Epithelial cell of proximal tubule (primary cell): ENCODE measurements around the gene RGS6. TPM values are rescaled to one million over a fixed set of nuclear protein-coding genes. Genes with fewer than 3 reads are reported as not detected.

ENCODE experiments used
- DNase-seq: peaks from one replicate; pipeline ENCODE4 v3.0.0-alpha.2; 2011; ENCODE audit warnings: low read depth
- H3K4me3 ChIP-seq: 2 replicates; pipeline ENCODE4 v1.5.1; 2011; ENCODE audit warnings: low read depth, mild to moderate bottlenecking, low read length
- total RNA-seq: library from RNA; depleted of rRNA; stranded (reverse); fragments of >200 nt; gene quantifications from 2 replicates; pipeline ENCODE4 v1.2.3, GENCODE V29; 2015
- TF ChIP-seq, protein P1 (sequence below): conservative IDR thresholded peaks from 2 replicates; pipeline ENCODE4 v1.5.1; 2012; ENCODE audit warnings: low read depth, mild to moderate bottlenecking, low read length

Gene RGS6
- total RNA-seq, 1 donor from 2014 or later, result not detected

DNA sequence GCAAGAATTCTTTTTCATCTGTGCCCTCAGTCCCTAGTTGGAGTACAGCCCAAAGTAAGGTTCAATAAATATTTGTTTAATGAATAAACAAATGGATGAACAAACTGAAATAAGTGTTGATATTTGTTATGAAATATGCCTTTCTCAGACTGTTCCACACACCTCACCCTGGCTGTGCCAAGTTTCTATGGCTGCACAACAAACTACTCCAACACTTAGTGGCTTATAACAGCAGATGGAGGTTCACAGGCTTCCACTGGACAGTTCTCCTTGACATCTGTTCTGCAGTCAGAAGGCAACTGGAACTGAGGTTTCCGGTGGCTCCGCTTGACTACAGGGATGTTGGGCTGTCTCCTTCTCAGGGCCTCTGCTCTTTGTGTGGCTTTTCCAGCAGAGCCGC, 197.1 kb downstream of the RGS6 start:
- TF ChIP-seq, protein P1, sequence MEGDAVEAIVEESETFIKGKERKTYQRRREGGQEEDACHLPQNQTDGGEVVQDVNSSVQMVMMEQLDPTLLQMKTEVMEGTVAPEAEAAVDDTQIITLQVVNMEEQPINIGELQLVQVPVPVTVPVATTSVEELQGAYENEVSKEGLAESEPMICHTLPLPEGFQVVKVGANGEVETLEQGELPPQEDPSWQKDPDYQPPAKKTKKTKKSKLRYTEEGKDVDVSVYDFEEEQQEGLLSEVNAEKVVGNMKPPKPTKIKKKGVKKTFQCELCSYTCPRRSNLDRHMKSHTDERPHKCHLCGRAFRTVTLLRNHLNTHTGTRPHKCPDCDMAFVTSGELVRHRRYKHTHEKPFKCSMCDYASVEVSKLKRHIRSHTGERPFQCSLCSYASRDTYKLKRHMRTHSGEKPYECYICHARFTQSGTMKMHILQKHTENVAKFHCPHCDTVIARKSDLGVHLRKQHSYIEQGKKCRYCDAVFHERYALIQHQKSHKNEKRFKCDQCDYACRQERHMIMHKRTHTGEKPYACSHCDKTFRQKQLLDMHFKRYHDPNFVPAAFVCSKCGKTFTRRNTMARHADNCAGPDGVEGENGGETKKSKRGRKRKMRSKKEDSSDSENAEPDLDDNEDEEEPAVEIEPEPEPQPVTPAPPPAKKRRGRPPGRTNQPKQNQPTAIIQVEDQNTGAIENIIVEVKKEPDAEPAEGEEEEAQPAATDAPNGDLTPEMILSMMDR, result no peak
- no peak overlapping the region for H3K4me3 ChIP-seq
- DNase-seq, result no peak

DNA sequence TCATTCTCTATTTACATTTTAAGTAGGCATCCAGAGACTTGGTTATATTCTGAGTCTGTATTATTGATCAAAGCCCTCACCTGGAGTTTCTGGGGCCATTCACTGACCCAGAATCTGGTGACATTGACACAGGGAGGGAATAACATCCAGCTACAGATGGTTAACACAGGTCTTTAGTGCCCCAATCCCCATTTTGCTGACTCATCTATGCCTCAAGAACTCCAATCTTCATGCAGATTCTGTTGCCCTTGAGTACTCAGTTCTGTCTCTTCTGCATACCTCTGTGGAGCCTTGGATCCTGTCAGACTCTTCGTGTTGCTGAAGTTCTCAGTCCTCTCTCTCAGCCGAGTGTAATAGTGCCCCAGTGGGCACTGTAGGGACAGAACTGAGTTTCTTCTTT, 208.9 kb downstream of the RGS6 start:
- no peak for DNase-seq
- no peak overlapping the region for H3K4me3 ChIP-seq
- TF ChIP-seq, protein P1, result no peak

DNA sequence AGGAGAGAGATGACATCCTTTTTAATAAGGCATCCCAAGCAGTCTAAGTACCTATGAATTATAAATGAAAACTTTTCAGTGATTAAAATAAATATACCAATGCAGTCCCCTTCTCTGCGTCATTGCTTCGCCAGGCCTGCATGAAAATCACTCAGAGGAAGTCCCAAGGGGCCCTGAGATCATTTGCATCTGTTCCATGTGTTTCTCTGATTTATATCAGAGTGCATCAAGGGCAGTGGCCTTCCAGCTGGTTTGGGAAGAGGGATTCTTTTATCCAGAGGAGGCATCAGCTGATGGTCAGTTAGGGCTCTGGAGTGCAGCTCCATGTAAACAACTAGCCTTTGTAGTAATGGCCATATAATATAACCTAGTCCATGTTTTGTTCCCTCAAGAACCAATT, 210.1 kb downstream of the RGS6 start:
- H3K4me3 ChIP-seq, result no peak overlapping the region
- no peak for DNase-seq
- TF ChIP-seq, protein P1, result no peak

DNA sequence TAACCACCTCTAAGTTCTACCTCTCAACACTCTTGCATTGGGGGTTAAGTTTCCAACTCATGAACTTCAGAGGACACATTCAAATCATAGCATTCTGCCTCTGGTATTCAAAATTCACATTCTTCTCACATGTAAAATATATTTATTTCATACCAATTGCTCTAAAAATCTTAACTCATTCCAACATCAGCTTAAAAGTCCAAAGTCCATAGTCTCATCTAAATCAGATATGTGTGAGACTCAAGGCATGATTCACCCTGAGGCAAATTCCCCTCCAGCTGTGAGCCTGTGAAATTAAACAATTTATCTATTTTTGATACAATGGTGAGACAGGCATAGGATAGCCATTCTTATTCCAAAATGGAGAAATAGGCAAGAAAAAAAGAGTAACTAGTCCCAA, 214.0 kb downstream of the RGS6 start:
- no peak overlapping the region for H3K4me3 ChIP-seq
- DNase-seq, result no peak
- TF ChIP-seq, protein P1, result no peak

DNA sequence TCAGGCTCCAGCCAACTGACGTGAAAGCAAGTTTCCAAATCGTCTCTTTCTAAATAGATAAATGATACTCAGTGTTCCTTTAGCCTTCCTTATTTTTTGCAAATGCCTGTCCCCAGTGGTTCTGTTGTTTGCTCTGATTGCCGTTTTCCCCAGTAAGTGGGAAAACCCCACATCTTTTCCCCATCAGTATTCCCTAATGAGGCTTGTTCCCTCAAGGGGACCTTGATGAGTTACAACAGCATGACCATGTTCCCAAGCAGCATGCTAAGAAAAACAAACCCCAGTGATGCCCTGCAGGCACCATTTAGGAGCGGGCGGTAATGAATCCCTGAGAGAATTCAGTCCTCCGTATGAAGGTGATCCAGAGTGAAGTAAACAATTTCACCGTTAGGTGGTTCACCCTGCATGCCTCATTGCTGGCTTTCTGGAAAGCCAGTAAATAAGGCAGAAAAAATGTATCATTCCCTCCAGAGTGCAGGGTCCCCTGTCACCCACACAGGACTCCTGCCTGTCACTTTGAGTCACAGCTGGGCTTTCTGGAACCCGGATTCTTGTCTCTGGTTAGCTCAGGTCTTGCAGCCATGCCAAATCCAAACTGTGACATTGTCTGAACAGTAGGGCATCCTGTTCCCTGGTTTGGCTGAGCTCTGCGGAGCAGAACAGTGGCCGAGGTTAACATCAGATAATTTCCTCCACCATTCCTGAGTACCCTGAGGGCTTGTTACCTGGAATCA, 222.6 kb downstream of the RGS6 start:
- no peak for DNase-seq
- no peak overlapping the region for H3K4me3 ChIP-seq
- TF ChIP-seq, protein P1, result no peak

DNA sequence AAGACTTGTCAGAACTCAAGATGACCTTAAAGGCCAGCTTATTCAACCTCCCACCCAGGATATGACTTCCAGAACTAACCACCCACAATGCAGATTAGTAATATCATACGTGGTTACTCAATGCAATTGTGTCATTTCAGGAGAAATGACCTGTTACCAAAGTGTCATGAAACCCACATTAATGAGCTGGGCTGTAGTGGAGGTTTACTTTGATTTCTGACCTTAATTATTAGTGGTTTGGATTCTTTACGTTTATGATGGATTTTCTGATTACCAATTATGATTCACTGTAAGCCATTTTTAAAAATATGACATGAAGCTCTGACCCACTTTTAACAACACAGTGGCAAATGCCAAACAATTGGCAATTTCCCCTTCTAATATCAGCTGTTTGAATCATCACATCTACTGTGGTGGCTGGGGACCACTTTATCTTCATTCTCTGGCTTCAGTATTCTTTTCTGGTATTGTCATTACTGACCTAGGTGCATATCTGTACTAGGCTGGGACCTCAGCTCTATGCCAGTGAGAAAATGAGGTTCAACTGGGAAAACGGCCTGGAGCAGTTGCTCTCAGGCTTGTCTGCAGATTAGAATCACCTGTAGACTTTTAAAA, 223.3 kb downstream of the RGS6 start:
- TF ChIP-seq, protein P1, result no peak
- no peak for DNase-seq
- H3K4me3 ChIP-seq, result no peak overlapping the region
